K562 (cell line): Measurements from ENCODE around the gene TPGS1. TPM values are rescaled to one million over a fixed set of nuclear protein-coding genes. Genes with fewer than 3 reads are reported as not detected.

Source experiments
- ATAC-seq: fragments of 200-7000 bp; cut with Tn5 transposase; 3 replicates; pipeline ENCODE4 v1.9.1; 2020; ENCODE audit warnings: moderate library complexity
- BruUV-seq: library from RNA; stranded (reverse); fragments of 400-500 nt; replicated peaks from 2 replicates; lab custom pipeline; 2021; lab: Mats Ljungman, UMichigan
- CTCF ChIA-PET: fragments of 300-600 bp; formaldehyde crosslinking; extraction: SDS; loops from one replicate; lab custom pipeline; 2021; ENCODE audit warnings: low intra/inter-chr PET ratio; lab: Yijun Ruan, JAX
- POLR2A ChIA-PET: fragments of 300-600, 350-650 bp; sonication (Branson Sonifier 250); formaldehyde crosslinking; extraction: SDS; loops from one replicate; lab custom pipeline; 2021; ENCODE audit warnings: antibody characterized with exemption, inconsistent platforms; lab: Yijun Ruan, JAX
- DNase-seq, 4 experiments: peaks; one replicate each; pipeline versions ENCODE4 v3.0.0 to v3.0.0-alpha.2; 2011 to 2018; ENCODE audit warnings: low spot score in 3 of 4, mixed read lengths in 3 of 4; ENCODE audit errors: extremely low read depth in 1 of 4
- FAIRE-seq: peaks from 2 replicates; lab custom pipeline; 2011; peaks lifted over from hg19 to GRCh38; lab: Jason Lieb, UNC
- H2AFZ ChIP-seq: 2 replicates; pipeline ENCODE4 v1.6.0; 2011; ENCODE audit warnings: low read depth, low read length, control low read depth, inconsistent platforms
- H3K27ac ChIP-seq: fragments of 200-600 bp; 3 replicates; pipeline ENCODE4 v1.8.0; 2011; ENCODE audit warnings: low read depth, mild to moderate bottlenecking, control low read depth, inconsistent platforms, low read length, moderate library complexity, mixed read lengths; ENCODE audit errors: extremely low read depth
- H3K27me3 ChIP-seq, 2 experiments: fragments of 300-600 bp in 1 of 2; 2 replicates in 1 of 2; 3 replicates in 1 of 2; pipeline versions ENCODE4 v1.6.0 to v1.8.0; 2011; ENCODE audit warnings: inconsistent platforms in 2 of 2, low read length in 2 of 2, mild to moderate bottlenecking in 1 of 2, mixed read lengths in 1 of 2, moderate library complexity in 1 of 2; ENCODE audit not compliant: control insufficient read depth in 2 of 2, insufficient read depth in 2 of 2
- H3K36me3 ChIP-seq: fragments of 300-600 bp; 3 replicates; pipeline ENCODE4 v1.8.0; 2011; ENCODE audit warnings: mild to moderate bottlenecking, low read length, inconsistent platforms; ENCODE audit not compliant: control insufficient read depth, insufficient read depth
- H3K4me1 ChIP-seq, 2 experiments: fragments of 200-600 bp in 1 of 2; replicated peaks in 1 of 2; 2 replicates in 1 of 2; 3 replicates in 1 of 2; pipeline versions ENCODE4 v1.5.1 to v1.8.0; 2011; ENCODE audit warnings: inconsistent platforms in 2 of 2, low read length in 2 of 2, mild to moderate bottlenecking in 1 of 2, mixed read lengths in 1 of 2, moderate library complexity in 1 of 2; ENCODE audit not compliant: control insufficient read depth in 2 of 2, insufficient read depth in 2 of 2
- H3K4me2 ChIP-seq: 2 replicates; pipeline ENCODE4 v1.6.1; 2011; ENCODE audit warnings: low read length, control low read depth, inconsistent platforms, mixed read lengths; ENCODE audit not compliant: insufficient read depth
- H3K4me3 ChIP-seq: fragments of 200-600 bp; sonication (generic), shearing (Covaris generic); 2 replicates; pipeline ENCODE4 v1.5.1; 2016; ENCODE audit warnings: control low read depth, inconsistent platforms
- H3K79me2 ChIP-seq: fragments of 200-600 bp; 3 replicates; pipeline ENCODE4 v1.8.0; 2011; ENCODE audit warnings: low read length, inconsistent platforms; ENCODE audit not compliant: control insufficient read depth, insufficient read depth
- H3K9ac ChIP-seq, 2 experiments: 2 replicates each; pipeline versions ENCODE4 v1.6.0 to v1.6.1; 2011; ENCODE audit warnings: low read depth in 2 of 2, low read length in 2 of 2, control low read depth in 1 of 2, inconsistent platforms in 1 of 2, mild to moderate bottlenecking in 1 of 2, mixed read lengths in 1 of 2; ENCODE audit not compliant: insufficient read depth in 1 of 2
- H3K9me1 ChIP-seq: one replicate; pipeline ENCODE4 v1.6.0; 2011; ENCODE audit warnings: inconsistent platforms, mild to moderate bottlenecking, low read length, moderate library complexity; ENCODE audit not compliant: control insufficient read depth, insufficient read depth
- H3K9me3 ChIP-seq: replicated peaks from 2 replicates; pipeline ENCODE4 v1.5.1; 2011; ENCODE audit warnings: low read depth, low read length, inconsistent platforms; ENCODE audit not compliant: control insufficient read depth, insufficient read depth
- H4K20me1 ChIP-seq: replicated peaks from 2 replicates; pipeline ENCODE4 v1.6.1; 2011; ENCODE audit warnings: low read length, inconsistent platforms, mixed read lengths; ENCODE audit not compliant: control insufficient read depth, insufficient read depth
- BCOR ChIP-seq: fragments of 450-650 bp; IDR thresholded peaks from 2 replicates; pipeline ENCODE4 v1.6.1; 2016
- CC2D1A ChIP-seq: fragments of 450-650 bp; IDR thresholded peaks from 2 replicates; pipeline ENCODE4 v1.6.1; 2017; ENCODE audit warnings: mild to moderate bottlenecking
- CTCF ChIP-seq, 3 experiments: IDR thresholded peaks in 2 of 3; conservative IDR thresholded peaks in 1 of 3; 2 replicates each; pipeline ENCODE4 v1.5.1; 2011 to 2012; ENCODE audit warnings: low read length in 3 of 3, mild to moderate bottlenecking in 3 of 3, control low read depth in 2 of 3, improper control_type of control experiment in 1 of 3, inconsistent platforms in 1 of 3, low read depth in 1 of 3, mixed read lengths in 1 of 3, moderate library complexity in 1 of 3; ENCODE audit not compliant: insufficient read depth in 2 of 3
- ELF2 ChIP-seq: fragments of 250-450 bp; sonication (Bioruptor Pico); IDR thresholded peaks from 2 replicates; pipeline ENCODE4 v1.5.0; 2021; ENCODE audit warnings: mild to moderate bottlenecking
- KDM1A ChIP-seq, 2 experiments: fragments of 450-650 bp; IDR thresholded peaks; 2 replicates each; pipeline ENCODE4 v1.6.1; 2016; ENCODE audit warnings: mild to moderate bottlenecking in 2 of 2
- MAX ChIP-seq: sonication (generic); formaldehyde crosslinking; IDR thresholded peaks from 2 replicates; pipeline ENCODE4 v1.9.0; 2022; ENCODE audit warnings: mild to moderate bottlenecking, missing genetic modification reagents
- RCOR1 ChIP-seq, 2 experiments: IDR thresholded peaks; 2 replicates each; pipeline ENCODE4 v1.6.1; 2012; ENCODE audit warnings: low read depth in 2 of 2, low read length in 2 of 2, borderline replicate concordance in 1 of 2, improper control_type of control experiment in 1 of 2
- ZFP36 ChIP-seq: fragments of 150-350 bp; IDR thresholded peaks from 2 replicates; pipeline ENCODE4 v1.6.1; 2018; ENCODE audit warnings: low read length, low read depth; ENCODE audit not compliant: partially characterized antibody
- ZNF408 ChIP-seq: fragments of 250-450 bp; sonication (Bioruptor Pico); IDR thresholded peaks from 2 replicates; pipeline ENCODE4 v1.4.0; 2020; ENCODE audit warnings: low read depth, mild to moderate bottlenecking, moderate library complexity
- ZNF436 ChIP-seq: fragments of 250-450, 450-650 bp; sonication (Bioruptor Pico); formaldehyde crosslinking; IDR thresholded peaks from 2 replicates; pipeline ENCODE4 v1.7.0; 2020; ENCODE audit warnings: mild to moderate bottlenecking
- WGBS: fragments of 100-300 bp; shearing (Covaris generic); methylation state at CpG from one replicate; pipeline ENCODE4 v1.1.6; 2016; ENCODE audit warnings: low coverage, mixed read lengths; ENCODE audit not compliant: insufficient coverage; ENCODE audit errors: missing lambda C conversion rate; 5-methylcytosine and 5-hydroxymethylcytosine counted together
- in situ Hi-C: fragments of 300-500 bp; cut with MboI; formaldehyde crosslinking; loops from 4 replicates; pipeline ENCODE4 v1.15.0; 2018; ENCODE audit warnings: inconsistent platforms, mixed read lengths
- intact Hi-C: fragments of 100-400 bp; cut with micrococcal nuclease; formaldehyde crosslinking; loops from 2 replicates; pipeline ENCODE4 v1.14.2; 2022
- polyA plus RNA-seq, 8 experiments: library from polyadenylated mRNA; depleted of rRNA in 4 of 8; stranded (reverse) in 5 of 8; unstranded in 3 of 8; fragments of >200 nt; fragmentation: Nextera tagmentation in 2 of 8; fragmentation: Illumina TruSeq in 1 of 8; extraction: Ambion mirVana in 2 of 8; extraction: Trizol in 1 of 8; gene quantifications; 2 replicates each; pipeline versions ENCODE4 v1.2.1 to v1.2.3, GENCODE V29; 2011 to 2014; ENCODE audit warnings: inconsistent platforms in 1 of 8, missing spikeins in 1 of 8
- total RNA-seq, 7 experiments: library from RNA; depleted of rRNA in 6 of 7; stranded (reverse); fragments of >200 nt in 6 of 7; fragmentation: Illumina TruSeq in 2 of 7; extraction: Trizol in 2 of 7; gene quantifications; 2 replicates each; pipeline versions ENCODE4 v1.2.1 to v1.2.3, GENCODE V29; 2011 to 2021; ENCODE audit warnings: low replicate concordance in 1 of 7

TPGS1 gene
- total and polyA plus RNA-seq, 9 of the 15 experiments (the other 6 are each of a cell fraction or from before 2014, with no cell fraction given) = 0.30 to 31.6 (median 1.2) TPM; not detected in 2

- no peak for ATAC-seq
- H3K27ac ChIP-seq = no peak overlapping the region
- POLR2A ChIA-PET = no interaction called here
- no peaks in the 10 kb centered on the region for H3K9me3 ChIP-seq
- intact Hi-C loops = no loop called here
- FAIRE-seq = no peak
- H3K9me1 ChIP-seq = no peaks in the 10 kb centered on the region
- H3K79me2 ChIP-seq = no peaks in the 10 kb centered on the region
- no peak overlapping the region for H2AFZ ChIP-seq
- peak in 2 of 4 experiments; percentile 8 to 9 for DNase-seq
- in situ Hi-C loops = no loop called here
- no peaks in the 10 kb centered on the region for H3K27me3 ChIP-seq
- H3K9ac ChIP-seq = peak overlapping the region in 1 of 2 experiments; percentile 26; a peak in 1 of 4 replicates
- H3K4me3 ChIP-seq = no peak overlapping the region
- CTCF ChIA-PET = no interaction called here
- H4K20me1 ChIP-seq = no peaks in the 10 kb centered on the region
- BruUV-seq = no TSS peak
- TF ChIP-seq CTCF (IDR thresholded peaks at IDR 0.05 in 2 of 3, conservative IDR thresholded peaks at IDR 0.05 in 1 of 3; ENCODE audit: insufficient read depth in 2 of 3, low read depth in 1 of 3, low read length in 3 of 3) = peak in 2 of 3 experiments; percentile 13 to 27; a peak in 1 of 6 replicates
- no peak for TF ChIP-seq ELF2 (CRISPR knock-in tag)
- peak; percentile 94 for TF ChIP-seq ZFP36
- TF ChIP-seq BCOR = peak; percentile 73
- peak; percentile 40 to 67; a peak in 3 of 4 replicates for TF ChIP-seq KDM1A (IDR thresholded peaks at IDR 0.05)
- no peak for TF ChIP-seq ZNF408 (CRISPR knock-in tag)
- 0 out of 2 replicates have a peak, but pooled peaks have one; percentile 34 for TF ChIP-seq MAX (CRISPR knock-in tag)
- TF ChIP-seq ZNF436 (CRISPR knock-in tag) = peak; percentile 78; the same call in 1 of the 2 replicates
- TF ChIP-seq CC2D1A = no peak
- TF ChIP-seq RCOR1 (IDR thresholded peaks at IDR 0.05; ENCODE audit: borderline replicate concordance in 1 of 2, low read depth in 2 of 2, low read length in 2 of 2) = 0 out of 4 replicates have a peak, but pooled peaks of 1 of the 2 experiments have one; percentile 4
- TF ChIP-seq, all 486 proteins: peak for 7
- WGBS = 66% methylated on average over 17 of the region's 26 CpGs
- H3K4me2 ChIP-seq = no peak overlapping the region
- no peaks in the 10 kb centered on the region for H3K36me3 ChIP-seq
- H3K4me1 ChIP-seq = peaks cover 15 to 68% of the 10 kb centered on the region in 2 experiments
These were observed 40.8 kb downstream of the TPGS1 start for GRCh38 chr19:547836-548720.
